Right renal pelvis (tissue), 4 donors: ENCODE data around the gene MED28. TPM values are rescaled to one million over a fixed set of nuclear protein-coding genes. Genes with fewer than 3 reads are reported as not detected.
A peak's percentile ranks its signal among the peaks of the same experiment; 100 is the strongest.
"Not testable (repeated sequence)": the region's sequence is repeated elsewhere in the genome, so short reads cannot be mapped to it uniquely, and the experiment has no call there.

Experiments
- DNase-seq, 4 donors: peaks; one replicate each; pipeline ENCODE4 v3.0.0-alpha.2; 2013; ENCODE audit warnings: low read depth in 4 of 4, low spot score in 3 of 4, missing footprints in 1 of 4
- polyA plus RNA-seq, 4 donors: library from polyadenylated mRNA; unstranded; fragments of 120-200 nt; gene quantifications; one replicate each; pipeline ENCODE4 v1.2.1, GENCODE V29; 2013; ENCODE audit not compliant: insufficient read length in 4 of 4

MED28 gene, protein sequence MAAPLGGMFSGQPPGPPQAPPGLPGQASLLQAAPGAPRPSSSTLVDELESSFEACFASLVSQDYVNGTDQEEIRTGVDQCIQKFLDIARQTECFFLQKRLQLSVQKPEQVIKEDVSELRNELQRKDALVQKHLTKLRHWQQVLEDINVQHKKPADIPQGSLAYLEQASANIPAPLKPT
- 10 to 100 TPM; 68.5 to 71.3 (median 70.2) TPM for polyA plus RNA-seq

DNA sequence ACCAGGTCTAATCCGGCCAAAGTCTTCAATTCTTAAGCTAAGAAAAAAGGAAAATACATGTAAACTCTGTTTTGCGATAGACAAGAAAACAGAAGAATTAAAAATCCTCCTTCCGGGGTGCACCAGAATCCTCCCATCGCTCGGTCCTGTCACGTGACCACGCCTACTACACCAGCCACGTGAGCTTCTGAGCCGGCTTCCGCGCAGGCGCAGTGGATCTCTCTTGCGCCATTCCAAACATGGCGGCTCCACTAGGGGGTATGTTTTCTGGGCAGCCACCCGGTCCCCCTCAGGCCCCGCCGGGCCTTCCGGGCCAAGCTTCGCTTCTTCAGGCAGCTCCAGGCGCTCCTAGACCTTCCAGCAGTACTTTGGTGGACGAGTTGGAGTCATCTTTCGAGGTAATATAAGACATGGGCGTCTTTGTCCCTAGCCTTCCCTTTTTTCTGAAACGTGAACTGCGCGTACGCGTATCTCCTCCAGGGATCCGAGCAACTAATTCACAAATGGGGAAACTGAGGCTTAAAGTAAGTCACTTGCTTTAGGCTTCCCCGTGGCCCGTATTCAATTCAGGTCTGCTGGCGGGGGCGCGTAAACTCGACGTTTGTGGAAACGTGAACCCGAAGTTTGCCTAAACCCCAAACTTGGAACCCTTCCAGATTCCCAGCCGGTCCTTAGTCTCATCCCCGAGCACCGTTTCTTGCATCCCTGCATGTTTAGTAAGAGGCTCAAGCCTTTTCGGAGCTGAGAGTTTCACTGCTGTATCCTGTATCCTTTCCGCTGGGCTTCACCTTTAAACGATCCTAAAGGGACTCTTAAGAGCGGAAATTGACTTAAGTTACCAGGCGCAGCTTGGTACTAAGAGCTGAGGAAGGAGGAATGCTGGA lies at the start of gene MED28:
Gene MED28, plus strand, starts transcription at position 226 of the 884 bp plus-strand sequence. Its CDS starts 14 bp downstream, at position 240.
- DNase-seq = peak; percentile 88 to 94 (median 92)

DNA sequence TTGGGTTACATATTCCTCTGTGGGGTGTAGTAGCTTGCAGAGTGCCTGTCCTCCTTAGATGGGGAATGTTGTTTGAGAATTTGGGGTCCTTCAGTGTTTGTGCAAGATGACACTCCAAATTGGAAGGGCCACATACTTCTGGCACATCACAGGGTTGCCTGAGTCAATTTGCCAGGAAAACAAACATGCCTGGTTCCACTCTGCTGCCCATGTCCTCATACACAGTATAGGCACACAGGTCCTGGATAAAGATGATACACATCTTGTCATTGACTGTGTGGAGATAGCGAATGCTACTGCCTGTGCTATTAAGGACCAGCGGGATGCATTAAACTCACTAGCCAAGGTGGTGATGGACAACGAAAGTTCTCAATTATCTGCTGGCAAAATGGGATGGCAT lies 48.6 kb upstream of the MED28 start:
- no peak for DNase-seq

DNA sequence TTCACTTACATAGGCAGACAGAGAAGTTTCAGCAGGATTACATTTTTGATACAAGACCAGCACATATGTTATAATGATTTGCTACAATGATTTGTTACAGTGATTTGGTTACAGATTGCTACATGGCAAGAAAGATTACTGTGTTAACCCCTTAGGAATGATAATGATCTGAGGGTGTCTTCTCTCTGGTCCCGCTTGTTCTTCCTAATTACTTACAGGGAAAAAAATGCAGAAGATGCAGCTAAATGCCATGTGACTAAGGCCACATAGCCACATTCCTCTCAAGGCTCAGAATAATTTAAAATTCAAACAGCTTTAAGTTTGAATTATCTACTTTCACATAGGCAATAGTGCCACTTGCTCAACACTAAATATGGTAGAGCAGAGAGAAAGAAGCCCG lies 47.2 kb upstream of the MED28 start:
- DNase-seq = no peak

DNA sequence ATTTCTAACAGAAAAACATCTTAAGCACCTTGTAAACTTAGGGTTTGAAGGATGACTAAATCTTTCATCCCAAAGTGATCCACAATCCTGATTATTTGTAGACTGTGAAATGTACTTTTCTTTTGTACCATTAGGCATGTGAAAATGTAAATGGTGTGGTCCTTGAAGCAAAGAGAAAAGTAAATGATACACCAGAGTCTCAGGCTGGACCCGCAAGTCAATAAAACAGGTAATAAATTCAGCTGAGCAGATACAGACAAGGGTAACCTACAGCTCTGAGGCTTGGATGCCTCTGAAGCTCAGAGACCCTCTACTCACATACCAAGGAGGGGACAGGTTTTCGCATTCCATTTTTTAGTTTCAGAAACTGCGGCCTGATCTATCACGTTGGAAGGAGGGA lies 40.2 kb upstream of the MED28 start:
- DNase-seq = no peak

DNA sequence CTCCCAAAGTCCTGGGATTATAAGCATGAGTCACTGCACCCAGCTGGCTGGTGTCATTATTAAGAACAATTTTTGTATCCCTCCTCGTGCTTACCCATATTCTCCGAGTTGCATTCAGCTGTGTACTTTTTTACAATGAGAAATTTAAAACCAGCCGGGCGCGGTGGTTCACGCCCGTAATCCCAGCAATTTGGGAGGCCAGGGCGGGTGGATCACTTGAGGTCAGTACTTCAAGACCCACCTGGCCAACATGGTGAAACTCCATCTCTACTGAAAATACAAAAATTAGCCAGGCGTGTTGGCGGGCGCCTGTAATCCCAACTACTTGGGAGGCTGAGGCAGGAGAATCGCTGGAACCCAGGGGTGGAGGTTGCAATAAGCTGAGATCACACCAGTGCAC lies 39.3 kb upstream of the MED28 start:
- DNase-seq = not testable (repeated sequence)

DNA sequence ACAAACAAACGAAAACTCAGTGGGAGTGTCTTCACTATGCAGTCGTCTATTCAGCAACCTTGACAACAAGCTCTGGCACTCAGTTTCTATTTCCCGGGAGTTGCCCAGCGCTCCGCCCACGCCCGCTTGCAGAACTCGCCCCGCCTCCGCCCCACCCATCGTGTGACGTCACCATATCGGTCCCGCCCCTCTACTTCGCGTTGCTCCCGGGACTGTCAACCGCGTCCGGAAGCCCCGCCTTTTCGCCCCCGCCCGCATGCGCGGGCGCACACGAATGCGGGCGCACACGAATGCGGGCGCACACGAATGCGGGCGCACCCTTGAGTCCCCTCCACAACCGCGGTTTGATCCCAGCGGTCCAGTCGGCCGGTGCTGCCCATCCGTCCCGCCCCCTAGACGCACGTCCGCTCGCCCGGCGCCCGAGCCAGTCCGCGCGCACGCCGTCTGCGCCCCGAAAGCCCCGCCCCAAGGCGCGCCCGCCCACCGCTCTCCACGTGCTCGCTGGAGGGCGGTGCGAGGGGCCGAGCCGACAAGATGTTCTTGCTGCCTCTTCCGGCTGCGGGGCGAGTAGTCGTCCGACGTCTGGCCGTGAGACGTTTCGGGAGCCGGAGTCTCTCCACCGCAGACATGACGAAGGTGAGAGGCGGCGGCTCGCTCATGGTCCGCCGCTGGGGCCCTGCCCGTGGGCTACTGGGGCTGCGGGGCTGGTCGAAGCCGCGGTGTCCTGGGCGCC lies 37.3 kb upstream of the MED28 start, which contains the start of gene LAP3:
Gene LAP3, plus strand, starts transcription at position 267 of the 733 bp plus-strand sequence. Its CDS starts 268 bp downstream, at position 535.
- DNase-seq = peak; percentile 91 to 98 (median 93)

DNA sequence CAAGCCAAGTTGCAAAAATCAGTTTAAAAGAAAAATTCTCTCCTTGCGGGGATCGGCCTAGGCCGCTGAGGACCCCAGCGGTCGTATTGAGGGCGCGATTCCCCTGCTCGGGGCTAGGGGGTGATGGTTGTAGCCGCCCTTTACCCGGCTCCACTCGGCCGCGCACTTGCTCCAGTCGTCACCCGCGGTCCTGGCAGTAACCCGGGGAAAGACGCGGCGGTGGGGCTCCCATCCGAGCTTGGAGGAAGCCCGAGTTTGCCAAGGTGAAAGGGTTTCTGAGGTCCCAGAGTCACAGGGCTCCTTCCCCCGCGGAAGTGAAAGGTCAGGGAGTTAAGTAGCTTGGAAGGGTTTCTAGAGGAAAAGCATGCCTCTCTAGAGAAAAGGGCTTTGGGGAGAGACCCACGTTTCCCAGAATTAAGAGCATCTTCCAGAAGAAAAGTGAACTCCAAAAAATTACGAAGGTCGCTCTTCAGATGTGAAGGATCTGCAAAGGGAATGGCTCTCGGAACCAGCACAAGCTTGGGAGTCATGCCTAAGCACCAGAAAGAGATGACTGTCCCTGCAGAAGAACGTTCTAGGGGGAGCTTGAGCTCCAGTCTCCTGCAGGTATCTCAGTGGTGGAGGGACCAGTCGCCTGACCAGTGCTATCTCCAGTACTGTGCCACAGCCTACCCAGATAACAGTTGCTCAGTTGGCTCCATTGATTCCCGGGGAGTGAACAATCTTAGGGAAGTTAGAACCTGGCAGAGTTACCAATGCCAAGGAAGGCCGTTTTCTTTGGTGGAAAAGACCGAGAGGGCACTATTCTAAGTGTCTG lies 36.6 kb upstream of the MED28 start:
- no peak for DNase-seq

DNA sequence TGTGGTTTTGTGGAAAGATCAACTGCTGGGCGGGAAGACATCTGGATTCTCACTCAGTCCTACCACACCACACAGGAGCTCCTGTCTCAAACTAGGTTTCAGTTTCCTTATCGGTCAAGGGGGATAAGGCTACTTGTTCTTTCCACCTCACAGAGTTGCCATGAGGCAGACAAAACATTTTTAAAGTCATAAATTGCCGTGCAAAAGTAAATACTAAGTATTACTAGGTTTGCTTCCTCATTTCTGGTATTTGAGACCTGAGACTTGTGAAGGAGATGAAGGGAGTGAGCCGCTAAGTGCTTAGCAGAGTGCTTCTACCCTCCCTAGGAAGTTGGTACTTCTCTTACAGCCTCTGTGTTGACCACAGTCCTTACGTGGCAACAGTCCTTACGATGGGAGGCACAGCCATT lies 36.0 kb upstream of the MED28 start:
- no peak for DNase-seq

DNA sequence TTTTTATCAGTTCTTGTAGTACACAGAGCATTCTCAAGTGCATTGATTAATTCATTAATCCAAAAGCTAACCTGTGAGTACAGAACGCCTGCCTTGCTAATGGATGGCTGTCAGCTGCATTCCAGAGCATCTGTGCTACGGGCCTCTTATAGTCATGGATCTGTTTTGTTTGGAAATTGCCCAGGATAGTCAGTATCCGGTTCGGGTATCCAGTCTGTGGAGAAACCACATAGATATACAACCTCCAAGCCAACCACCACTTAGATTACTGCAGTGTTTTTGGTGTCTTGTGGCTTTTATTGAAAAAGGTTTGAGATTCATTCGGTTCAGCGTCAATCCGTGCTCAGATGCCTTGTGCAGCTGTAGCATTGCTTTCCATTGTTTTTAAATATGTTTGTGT lies 33.5 kb upstream of the MED28 start:
- no peak for DNase-seq

DNA sequence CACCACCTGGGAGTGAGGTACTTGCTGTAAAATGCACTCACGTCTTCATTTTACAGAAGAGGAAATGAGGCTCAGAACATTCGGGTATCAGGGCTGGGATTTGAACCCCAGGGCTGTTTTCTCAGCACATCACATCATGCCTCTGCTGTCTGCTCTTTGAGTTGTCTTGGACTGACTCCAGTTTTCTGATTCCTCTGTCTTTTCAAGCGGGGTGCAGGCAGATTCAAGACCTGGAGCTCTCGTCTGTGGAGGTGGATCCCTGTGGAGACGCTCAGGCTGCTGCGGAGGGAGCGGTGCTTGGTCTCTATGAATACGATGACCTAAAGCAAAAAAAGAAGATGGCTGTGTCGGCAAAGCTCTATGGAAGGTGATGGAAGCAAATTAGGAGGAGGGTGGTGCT lies 31.2 kb upstream of the MED28 start:
- DNase-seq = no peak

DNA sequence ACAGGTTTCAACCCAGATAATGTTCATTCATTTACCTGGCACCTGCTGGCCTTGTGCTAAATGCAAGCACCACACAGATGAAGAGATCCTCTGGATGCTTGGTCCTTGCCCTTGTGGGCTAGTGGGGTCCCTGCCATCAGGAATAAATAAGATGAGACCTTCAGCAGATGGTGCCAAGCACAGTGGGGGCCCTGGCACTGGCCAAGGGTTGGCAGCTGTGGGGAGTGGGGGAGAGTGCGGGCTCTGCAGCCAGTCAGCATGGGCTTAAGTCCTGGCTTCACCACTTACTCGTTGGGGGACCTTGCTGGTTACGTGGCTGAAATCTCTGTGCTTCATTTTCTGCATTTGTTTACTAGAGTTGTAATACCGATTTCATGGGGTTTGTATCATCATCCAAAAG lies 30.5 kb upstream of the MED28 start:
- no peak for DNase-seq

DNA sequence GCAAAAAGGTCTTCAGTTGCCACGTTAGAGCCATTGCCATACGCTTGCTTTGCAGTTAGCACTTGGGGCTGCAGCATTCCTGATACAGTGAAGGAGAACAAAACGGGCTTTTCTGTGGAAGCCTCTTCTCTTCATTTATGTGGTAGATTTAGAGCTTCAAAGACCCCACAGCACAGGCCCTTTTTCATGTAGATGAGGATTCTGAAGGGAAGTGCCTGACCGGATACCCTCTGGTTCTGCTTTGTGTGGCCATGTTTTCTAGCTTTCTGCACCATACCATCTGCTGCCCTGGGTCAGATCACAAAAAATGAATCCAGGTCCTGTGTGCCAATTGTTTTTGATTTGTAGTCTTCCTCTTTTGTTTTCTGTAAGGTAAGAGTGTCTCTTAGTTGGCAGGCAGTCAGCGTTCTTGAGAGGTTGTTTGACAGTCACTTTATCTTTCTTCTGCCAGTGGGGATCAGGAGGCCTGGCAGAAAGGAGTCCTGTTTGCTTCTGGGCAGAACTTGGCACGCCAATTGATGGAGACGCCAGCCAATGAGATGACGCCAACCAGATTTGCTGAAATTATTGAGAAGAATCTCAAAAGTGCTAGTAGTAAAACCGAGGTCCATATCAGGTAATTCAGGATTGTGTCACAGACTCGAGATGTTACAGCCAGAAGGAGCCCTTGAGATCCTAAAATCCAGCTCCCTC lies 29.8 kb upstream of the MED28 start:
- DNase-seq = no peak

DNA sequence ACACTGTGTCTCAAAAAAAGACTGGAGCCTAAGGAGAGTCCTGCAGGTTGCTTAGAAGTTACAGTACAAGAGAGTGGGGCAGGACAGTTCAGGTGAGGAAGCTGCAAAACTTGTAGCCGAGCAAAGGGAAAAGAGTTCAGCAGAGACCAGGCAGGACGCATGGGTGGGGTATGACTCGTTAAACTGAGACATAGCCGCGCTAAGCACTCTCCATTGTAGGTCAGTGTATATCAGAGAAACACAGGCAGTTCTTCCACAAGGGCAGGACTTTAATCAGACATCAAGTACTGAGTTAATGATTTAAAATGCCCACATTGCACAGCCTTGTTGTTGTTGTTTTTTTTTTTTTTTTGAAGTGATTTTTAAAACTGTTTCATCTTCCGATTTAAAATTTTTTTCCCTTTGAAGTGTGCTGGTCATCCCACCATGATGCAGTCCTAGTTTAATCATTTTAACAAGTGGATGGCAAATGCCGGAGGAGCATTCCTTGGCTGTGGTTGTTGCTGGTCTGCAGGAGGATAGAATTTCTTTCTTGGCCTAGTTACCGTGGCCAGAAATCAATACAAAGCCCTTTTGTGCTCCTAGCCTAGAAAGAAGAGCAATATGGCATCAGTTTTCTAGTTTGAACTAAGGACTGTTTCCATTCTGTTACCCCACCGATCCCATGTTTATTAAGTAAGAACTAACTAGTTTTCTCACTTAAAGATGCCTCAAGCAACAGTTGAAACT lies 27.2 kb upstream of the MED28 start:
- no peak for DNase-seq

DNA sequence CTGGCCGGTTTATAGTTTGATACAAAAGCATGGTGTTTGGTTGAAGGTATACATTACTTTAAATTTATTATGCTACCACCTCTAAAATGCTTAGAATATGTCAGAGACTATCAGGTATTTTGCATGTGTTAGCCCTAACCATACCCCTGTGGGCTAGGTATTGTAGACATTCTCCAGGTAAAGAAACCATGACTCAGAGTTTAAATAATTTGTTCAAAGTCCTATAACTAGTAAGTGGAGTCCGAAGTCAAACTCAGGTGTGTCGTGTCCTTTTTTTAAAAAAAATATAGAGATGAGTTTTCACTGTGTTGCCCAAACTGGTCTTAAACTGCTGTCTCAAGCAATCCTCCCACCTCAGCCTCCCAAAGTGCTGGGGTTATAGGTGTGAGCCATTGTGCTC lies 25.1 kb upstream of the MED28 start:
- DNase-seq = no peak

DNA sequence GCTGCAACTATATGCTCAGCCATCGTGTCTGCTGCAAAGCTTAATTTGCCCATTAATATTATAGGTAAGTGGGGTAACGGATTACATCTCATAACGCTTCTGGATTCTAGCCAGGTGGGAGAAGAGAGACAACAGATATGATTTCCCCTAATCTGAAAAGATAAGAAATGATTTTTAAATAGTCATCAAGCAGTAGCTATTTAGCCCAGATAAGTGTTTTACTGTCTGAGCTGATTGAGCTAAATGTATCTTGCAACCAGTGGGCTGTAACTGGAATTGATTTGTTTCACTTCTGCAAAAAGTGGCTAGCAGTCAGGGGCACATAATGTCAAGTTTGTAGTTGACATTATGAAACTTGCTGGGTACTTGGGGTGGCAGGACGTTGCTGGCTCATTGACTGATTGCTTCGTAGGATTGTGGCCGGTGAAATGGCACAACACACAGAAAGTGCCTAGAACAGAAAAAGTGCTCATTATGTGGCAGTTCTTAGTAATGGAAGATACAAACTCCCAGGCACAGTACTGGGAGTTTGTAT lies 18.9 kb upstream of the MED28 start:
- DNase-seq = no peak

DNA sequence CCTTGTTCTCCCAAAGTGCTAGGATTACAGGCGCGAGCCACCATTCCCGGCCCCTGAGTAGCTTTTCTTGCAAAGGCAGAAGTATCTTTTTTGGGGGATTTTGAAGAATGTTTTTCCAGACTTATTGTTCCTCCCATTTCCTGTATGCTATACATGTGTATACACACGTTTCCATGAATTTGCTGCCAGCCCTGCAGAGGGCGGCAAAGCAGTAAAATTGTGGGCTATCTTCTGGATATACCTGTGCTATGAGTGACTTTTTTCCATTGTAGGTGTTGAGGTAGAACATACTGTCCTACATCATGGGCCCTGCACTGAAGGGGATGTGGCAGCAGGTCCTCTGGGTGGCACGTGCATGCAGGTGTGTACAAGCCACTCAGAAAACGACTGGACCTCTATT lies 16.9 kb upstream of the MED28 start:
- no peak for DNase-seq

DNA sequence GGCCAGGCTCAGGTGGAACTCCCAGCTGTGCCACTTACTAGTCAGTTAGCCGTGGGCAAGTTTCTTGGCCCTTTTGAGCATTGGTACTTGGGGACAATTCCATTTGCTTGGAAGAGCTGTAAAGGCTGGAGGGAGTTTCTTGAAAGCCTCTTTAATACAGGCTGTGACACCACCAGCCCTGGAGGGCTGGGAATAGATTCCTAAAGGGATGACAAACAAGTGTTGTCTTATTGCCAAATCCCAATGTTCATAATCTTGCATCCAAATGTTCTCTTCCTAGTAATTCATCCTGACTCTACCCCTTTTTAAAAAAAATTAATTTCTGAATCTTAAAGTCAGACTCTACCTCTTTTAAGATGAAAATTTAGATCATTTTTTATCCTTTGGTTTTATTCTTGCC lies 14.6 kb upstream of the MED28 start:
- no peak for DNase-seq

DNA sequence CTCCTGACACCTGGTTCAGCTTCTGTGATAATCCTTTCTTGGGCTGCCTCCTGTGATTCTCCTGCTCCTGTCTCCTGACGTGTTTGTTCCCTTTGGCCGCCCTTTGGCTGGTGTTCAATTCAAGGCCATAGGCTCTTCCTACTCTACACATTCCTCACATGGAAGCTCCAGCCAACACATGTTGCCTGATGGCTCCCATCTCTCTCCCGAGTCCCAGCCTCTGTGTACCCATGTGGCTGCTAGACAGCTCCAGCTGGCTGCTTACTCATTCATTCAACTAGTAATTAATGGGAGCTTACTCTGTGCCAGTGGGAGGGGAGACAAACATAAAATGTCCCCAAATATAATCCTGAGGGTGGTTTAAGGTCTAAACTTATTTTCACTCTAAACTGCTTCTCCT lies 9.2 kb upstream of the MED28 start:
- no peak for DNase-seq
